8988T (cell line): Measurements from ENCODE around the gene TMEM212.
"Not testable (repeated sequence)": the region's sequence is repeated elsewhere in the genome, so short reads cannot be mapped to it uniquely, and the experiment has no call there.

Experiments
- DNase-seq: peaks from one replicate; pipeline ENCODE4 v3.0.0; 2011

TMEM212 gene

GRCh38 chr3:171896316-171896715 is 53.2 kb downstream of the TMEM212 start:
- DNase-seq, result no peak

DNA sequence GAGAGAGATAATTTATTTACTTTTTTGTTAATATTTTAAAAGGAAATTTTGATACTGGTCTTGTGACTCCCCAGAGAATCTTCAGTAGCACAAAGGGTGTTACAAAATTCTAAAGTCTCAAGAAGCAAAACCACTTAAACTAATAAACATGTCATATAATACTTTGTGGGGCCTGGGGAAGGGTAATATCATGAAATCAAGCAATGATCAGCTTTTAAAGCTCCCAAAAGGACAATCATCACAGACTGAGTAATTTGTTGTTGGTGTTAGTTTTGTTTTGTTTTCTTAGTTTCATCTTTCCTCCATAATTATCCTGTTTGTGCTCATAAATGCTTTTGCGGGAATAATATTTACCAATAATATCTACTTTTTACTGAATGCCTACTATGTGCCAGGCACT is 55.0 kb downstream of the TMEM212 start:
- no peak for DNase-seq

DNA sequence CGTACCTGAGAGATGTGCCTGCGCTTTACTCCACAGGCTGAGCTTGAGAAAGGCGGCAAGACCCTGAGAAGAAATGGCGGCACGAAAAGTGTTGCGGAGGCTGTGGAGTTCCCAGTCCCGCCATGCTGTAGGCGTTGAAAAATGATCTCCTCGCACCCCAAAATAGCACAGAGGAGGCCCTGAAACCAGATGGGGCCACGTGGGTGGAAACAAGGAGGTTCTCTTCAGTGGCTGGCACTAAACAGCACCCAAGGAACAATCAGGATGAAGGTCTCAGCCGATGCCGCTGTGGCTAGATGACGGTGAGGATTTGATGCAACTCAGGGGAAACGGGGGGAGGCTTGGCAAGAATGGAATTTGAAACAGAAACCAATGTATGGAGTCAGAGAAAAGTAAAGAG is 57.3 kb downstream of the TMEM212 start:
- DNase-seq, result no peak

DNA sequence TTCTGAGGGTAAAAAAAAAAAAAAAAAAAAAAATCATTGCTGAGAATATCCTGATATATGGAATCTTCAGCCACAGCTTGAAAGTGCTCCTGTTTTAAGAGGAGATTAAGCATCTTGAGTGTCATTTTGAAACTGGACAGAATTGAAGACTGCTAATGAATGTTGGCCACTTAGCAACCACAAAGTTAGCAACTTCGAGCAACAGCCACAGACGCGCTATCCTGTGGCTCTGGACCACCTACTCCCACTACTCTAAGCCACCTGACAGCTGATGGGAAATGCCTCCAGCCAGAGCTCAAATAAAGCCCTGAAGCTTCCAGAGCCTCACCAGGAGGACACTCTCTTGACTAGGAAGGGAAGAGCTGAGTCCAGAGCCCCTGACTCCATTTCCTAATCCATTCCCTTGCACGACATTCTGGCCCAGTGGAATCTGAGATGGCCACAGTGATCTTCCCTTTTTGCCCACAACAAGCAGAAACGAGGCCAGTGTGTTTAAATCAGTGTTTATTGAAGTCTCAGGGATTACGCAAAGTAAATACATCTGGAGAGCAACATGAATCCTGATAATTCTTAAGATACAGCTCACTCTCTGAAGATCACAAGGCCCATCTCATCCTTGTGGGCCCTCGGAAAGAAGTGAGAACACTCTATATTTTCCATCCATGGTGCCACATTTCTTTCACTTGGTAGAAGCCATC is 58.6 kb downstream of the TMEM212 start:
- DNase-seq, result no peak

GRCh38 chr3:171904829-171905228 is 61.7 kb downstream of the TMEM212 start:
- no peak for DNase-seq

- DNase-seq, result not testable (repeated sequence)
Observed at GRCh38 chr3:171906503-171906902, 63.4 kb downstream of the TMEM212 start.

DNA sequence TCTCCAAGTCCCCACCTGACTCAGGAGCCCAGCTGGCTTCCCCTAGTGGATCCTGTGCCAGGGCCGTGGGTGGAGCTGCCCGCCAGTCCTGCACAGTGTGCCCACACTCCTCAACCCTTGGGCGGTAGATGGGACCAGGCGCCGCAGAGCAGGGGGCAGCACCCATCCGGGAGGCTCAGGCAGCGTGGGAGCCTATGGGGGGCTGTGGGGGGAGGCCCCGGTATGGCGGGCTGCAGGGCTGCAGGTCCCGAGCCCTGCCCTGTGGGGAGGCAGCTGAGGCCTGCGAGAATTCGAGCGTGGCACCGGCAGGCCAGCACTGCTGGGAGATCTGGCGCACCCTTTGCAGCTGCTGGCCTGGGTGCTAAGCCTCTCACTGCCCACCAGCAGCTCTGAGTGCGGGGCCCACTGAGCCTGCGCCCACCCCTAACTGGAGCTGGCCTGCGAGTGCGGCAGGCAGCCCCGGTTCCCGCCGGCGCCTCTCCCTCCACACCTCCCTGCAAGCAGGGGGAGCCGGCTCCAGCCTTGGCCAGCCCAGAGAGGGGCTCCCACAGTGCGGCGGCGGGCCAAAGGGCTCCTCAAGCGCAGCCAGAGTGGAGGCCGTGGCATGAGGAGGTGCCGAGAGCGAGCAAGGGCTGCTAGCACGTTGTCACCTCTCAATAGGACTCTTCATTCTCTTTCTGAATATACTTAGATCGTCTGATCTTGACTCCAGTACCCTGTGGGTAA is 64.0 kb downstream of the TMEM212 start:
- no peak for DNase-seq

DNA sequence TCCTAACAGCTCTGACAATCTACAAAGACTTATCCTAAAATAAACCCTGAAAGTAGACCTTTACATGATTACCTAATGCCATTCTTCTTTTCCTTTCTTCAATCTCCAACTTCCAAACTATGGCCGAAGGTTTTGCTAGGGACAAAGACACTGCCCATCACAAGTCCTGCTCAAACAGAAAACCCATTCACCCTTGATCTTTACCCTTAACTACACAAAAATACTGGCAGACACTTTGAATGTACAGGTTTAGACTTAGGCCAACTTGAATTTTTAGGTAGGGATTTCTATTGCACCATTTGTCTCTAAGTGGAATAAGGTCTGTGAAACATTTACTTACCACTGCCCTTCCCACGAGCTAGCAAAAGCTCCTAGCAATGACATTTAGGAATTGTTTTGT is 64.6 kb downstream of the TMEM212 start:
- no peak for DNase-seq

DNA sequence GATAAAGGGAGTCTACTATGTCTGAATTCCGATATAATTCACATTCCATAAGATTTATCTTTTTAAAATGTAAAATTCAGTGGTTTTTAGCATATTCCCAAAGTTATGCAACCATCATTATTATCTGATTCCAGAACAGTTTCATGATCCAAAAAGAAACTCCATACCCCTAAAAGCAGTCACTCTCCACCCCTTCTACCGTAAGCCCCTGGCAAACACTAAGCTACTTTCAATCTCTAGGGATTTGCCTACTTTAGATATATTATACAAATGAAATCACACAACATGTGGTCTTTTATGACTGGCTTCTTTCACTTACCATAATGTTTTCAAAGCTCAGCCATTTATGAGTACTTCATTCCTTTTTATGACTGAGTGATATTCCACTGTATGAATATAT is 65.6 kb downstream of the TMEM212 start:
- DNase-seq, result no peak
